OCI-LY1 (cell line): ENCODE data around the gene CAPN2.

Source experiments
- H2AFZ ChIP-seq: fragments of 200-600 bp; sonication (generic), shearing (Covaris generic); 2 replicates; pipeline ENCODE4 v1.6.0; 2014; ENCODE audit warnings: antibody characterized with exemption, mild to moderate bottlenecking, low read length
- H3F3A ChIP-seq: fragments of 200-600 bp; sonication (generic), shearing (Covaris generic); 2 replicates; pipeline ENCODE4 v1.6.0; 2014; ENCODE audit warnings: mild to moderate bottlenecking, antibody characterized with exemption, low read length, moderate library complexity; ENCODE audit not compliant: insufficient read depth
- H3K27ac ChIP-seq: fragments of 200-600 bp; sonication (generic); 2 replicates; pipeline ENCODE4 v1.5.1; 2014; ENCODE audit warnings: low read length, mixed run types, mild to moderate bottlenecking, low read depth; ENCODE audit not compliant: poor library complexity, severe bottlenecking
- H3K27me3 ChIP-seq: fragments of 200-600 bp; sonication (generic); 2 replicates; pipeline ENCODE4 v1.6.0; 2014; ENCODE audit warnings: antibody characterized with exemption, mild to moderate bottlenecking, low read length, moderate library complexity; ENCODE audit not compliant: insufficient read depth
- H3K36me3 ChIP-seq: fragments of 200-600 bp; sonication (generic); 2 replicates; pipeline ENCODE4 v1.6.1; 2014; ENCODE audit warnings: mild to moderate bottlenecking, antibody characterized with exemption, low read length, moderate library complexity, mixed read lengths; ENCODE audit not compliant: insufficient read depth
- H3K4me1 ChIP-seq: fragments of 200-600 bp; sonication (generic); 2 replicates; pipeline ENCODE4 v1.5.1; 2014; ENCODE audit warnings: mild to moderate bottlenecking, low read length, moderate library complexity; ENCODE audit not compliant: insufficient read depth, severe bottlenecking
- H3K4me2 ChIP-seq: fragments of 200-600 bp; sonication (generic), shearing (Covaris generic); 2 replicates; pipeline ENCODE4 v1.6.1; 2014; ENCODE audit warnings: low read length
- H3K4me3 ChIP-seq: fragments of 200-600 bp; sonication (generic); 2 replicates; pipeline ENCODE4 v1.5.1; 2014; ENCODE audit warnings: low read length, low read depth, mild to moderate bottlenecking, mixed read lengths; ENCODE audit not compliant: poor library complexity, severe bottlenecking
- H3K79me2 ChIP-seq: fragments of 200-600 bp; shearing (Covaris generic); 2 replicates; pipeline ENCODE4 v1.6.1; 2016; ENCODE audit warnings: mixed run types, low read length, mixed read lengths; ENCODE audit not compliant: insufficient read depth
- H3K9ac ChIP-seq: fragments of 200-600 bp; sonication (generic), shearing (Covaris generic); 2 replicates; pipeline ENCODE4 v1.6.1; 2014; ENCODE audit warnings: mild to moderate bottlenecking, low read length, mixed read lengths
- H3K9me2 ChIP-seq: fragments of 200-600 bp; sonication (generic), shearing (Covaris generic); 2 replicates; pipeline ENCODE4 v1.6.1; 2014; ENCODE audit warnings: low read depth, mild to moderate bottlenecking, low read length, mixed read lengths
- H3K9me3 ChIP-seq: fragments of 200-600 bp; shearing (Covaris generic); 2 replicates; pipeline ENCODE4 v1.6.1; 2014; ENCODE audit warnings: low read length, mixed read lengths
- H4K20me1 ChIP-seq: fragments of 200-600 bp; sonication (generic), shearing (Covaris generic); 2 replicates; pipeline ENCODE4 v1.6.0; 2016; ENCODE audit warnings: mild to moderate bottlenecking, low read length; ENCODE audit not compliant: insufficient read depth
- EZH2 ChIP-seq: fragments of 200-600 bp; sonication (generic), shearing (Covaris generic); IDR thresholded peaks from 2 replicates; pipeline ENCODE4 v1.8.0; 2017; ENCODE audit warnings: borderline replicate concordance, mixed run types, mild to moderate bottlenecking, antibody characterized with exemption, low read length, moderate library complexity, mixed read lengths
- TF ChIP-seq, protein P1 (sequence below): fragments of 200-600 bp; sonication (generic), shearing (Covaris generic); IDR thresholded peaks from 2 replicates; pipeline ENCODE4 v1.5.1; 2017; ENCODE audit warnings: mild to moderate bottlenecking, antibody characterized with exemption, low read length, moderate library complexity, mixed read lengths

Gene CAPN2

DNA sequence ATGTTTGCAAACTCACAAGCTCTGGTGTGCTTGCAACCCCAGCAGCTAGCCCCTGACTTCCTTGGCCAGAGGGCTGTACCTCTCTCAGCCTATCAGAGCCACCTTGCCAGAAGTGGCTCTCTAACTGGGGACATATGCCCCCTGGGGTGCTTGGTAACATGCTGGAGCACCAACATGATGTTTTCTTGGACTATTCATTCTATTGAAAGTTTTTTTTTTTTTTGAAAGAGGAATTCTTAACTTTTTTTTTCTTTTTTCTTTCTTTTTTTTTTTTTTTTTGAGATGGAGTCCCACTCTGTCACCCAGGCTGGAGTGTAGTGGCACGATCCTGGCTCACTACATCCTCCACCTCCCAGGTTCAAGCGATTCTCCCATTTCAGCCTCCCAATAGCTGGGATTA, 32.2 kb upstream of the CAPN2 start:
- Histone ChIP-seq H3K36me3 (no peaks in the 10 kb centered on the region), H3K27me3 (no peaks in the 10 kb centered on the region), H3K9ac (no peak overlapping the region), H3K9me2 (no peaks in the 10 kb centered on the region), H3K27ac (no peak overlapping the region), H3F3A (no peaks in the 10 kb centered on the region), H3K4me1 (no peaks in the 10 kb centered on the region), H3K79me2 (no peaks in the 10 kb centered on the region), H3K4me3 (no peak overlapping the region), H3K9me3 (no peaks in the 10 kb centered on the region), H4K20me1 (no peaks in the 10 kb centered on the region), H3K4me2 (no peak overlapping the region), H2AFZ (no peak overlapping the region)
- TF ChIP-seq, protein P1, sequence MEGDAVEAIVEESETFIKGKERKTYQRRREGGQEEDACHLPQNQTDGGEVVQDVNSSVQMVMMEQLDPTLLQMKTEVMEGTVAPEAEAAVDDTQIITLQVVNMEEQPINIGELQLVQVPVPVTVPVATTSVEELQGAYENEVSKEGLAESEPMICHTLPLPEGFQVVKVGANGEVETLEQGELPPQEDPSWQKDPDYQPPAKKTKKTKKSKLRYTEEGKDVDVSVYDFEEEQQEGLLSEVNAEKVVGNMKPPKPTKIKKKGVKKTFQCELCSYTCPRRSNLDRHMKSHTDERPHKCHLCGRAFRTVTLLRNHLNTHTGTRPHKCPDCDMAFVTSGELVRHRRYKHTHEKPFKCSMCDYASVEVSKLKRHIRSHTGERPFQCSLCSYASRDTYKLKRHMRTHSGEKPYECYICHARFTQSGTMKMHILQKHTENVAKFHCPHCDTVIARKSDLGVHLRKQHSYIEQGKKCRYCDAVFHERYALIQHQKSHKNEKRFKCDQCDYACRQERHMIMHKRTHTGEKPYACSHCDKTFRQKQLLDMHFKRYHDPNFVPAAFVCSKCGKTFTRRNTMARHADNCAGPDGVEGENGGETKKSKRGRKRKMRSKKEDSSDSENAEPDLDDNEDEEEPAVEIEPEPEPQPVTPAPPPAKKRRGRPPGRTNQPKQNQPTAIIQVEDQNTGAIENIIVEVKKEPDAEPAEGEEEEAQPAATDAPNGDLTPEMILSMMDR = no peak
- TF ChIP-seq EZH2 = no peak

DNA sequence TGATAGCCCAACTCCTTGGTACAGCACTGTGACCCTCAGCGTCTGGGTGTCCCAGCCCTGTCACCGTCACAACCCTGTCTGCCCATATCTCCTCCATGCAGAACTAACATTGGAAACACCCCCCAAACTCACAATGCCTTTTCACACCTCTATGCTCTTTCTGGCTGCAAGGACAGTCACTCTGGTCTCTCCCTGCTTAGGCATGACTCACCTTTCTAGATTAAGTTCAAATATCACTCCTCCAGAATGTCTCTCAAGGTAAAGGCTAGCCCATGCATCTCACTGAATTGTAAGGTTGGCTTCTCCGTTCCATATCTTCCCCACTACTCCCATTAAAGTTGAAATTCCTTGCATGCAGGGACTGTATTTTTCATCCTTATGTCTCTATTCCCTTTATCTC, 29.8 kb upstream of the CAPN2 start:
- no peaks in the 10 kb centered on the region for H3K4me1 ChIP-seq
- no peaks in the 10 kb centered on the region for H3K27me3 ChIP-seq
- no peak overlapping the region for H2AFZ ChIP-seq
- H3K9me2 ChIP-seq = no peaks in the 10 kb centered on the region
- no peaks in the 10 kb centered on the region for H3K79me2 ChIP-seq
- TF ChIP-seq, protein P1 = no peak
- TF ChIP-seq EZH2 = no peak
- no peak overlapping the region for H3K27ac ChIP-seq
- no peaks in the 10 kb centered on the region for H3F3A ChIP-seq
- H3K9ac ChIP-seq = no peak overlapping the region
- no peaks in the 10 kb centered on the region for H3K9me3 ChIP-seq
- no peaks in the 10 kb centered on the region for H4K20me1 ChIP-seq
- H3K36me3 ChIP-seq = no peaks in the 10 kb centered on the region
- no peak overlapping the region for H3K4me3 ChIP-seq
- H3K4me2 ChIP-seq = no peak overlapping the region

DNA sequence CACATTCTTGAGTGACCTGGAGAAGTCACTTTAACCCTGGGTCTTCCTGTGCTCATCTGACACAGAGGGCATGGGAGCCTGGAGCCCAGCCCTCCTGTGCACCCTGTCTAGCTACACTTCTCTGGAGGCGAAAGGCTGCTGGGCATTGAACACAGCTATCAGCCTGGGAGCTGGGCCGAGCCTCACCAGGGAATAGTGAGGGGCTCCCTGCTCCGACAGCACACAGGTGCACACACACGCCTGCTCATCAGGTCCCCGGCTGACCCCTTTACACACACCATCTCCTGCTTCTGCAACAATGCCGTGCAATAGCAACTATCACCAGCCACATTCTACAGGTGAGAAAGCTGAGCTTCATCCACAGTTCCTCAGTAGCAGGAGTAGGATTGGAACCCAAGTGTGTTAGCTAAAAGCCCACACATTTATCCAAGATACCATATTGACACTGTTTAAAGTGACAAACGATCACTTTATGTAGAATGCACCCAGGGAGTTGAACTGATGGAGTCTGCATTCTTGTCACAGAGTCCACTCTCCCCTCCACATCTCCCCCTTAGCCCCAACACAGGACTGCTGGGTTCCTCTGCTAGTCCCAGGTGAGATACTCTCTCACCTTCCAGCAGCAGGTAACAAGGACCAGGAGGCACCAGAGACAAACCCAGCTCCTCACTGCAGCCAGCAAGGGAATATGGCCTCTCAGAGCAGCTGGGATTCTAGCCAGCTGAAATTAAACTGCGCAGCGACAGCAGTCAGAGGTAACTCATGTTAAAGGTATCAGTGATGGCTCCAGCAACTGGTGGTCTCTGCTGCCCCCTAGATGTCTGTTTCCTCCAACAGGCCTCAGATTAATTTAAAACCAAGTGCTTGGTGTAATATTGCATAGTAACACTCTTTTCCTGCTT, 28.5 kb upstream of the CAPN2 start:
- TF ChIP-seq, protein P1 = peak; percentile 68
- no peak for TF ChIP-seq EZH2
- H3K9me3 ChIP-seq = no peaks in the 10 kb centered on the region
- no peak overlapping the region for H3K4me3 ChIP-seq
- H3K36me3 ChIP-seq = no peaks in the 10 kb centered on the region
- no peaks in the 10 kb centered on the region for H3K4me1 ChIP-seq
- H3K9me2 ChIP-seq = no peaks in the 10 kb centered on the region
- no peak overlapping the region for H3K27ac ChIP-seq
- no peaks in the 10 kb centered on the region for H3K79me2 ChIP-seq
- no peak overlapping the region for H3K4me2 ChIP-seq
- H4K20me1 ChIP-seq = no peaks in the 10 kb centered on the region
- no peak overlapping the region for H2AFZ ChIP-seq
- H3F3A ChIP-seq = no peaks in the 10 kb centered on the region
- no peak overlapping the region for H3K9ac ChIP-seq
- H3K27me3 ChIP-seq = no peaks in the 10 kb centered on the region
